Left renal pelvis (tissue), 4 donors: ENCODE data around the gene ABCG2. TPM values are rescaled to one million over a fixed set of nuclear protein-coding genes. Genes with fewer than 3 reads are reported as not detected.

Source experiments
- DNase-seq, 4 donors: peaks; one replicate each; pipeline ENCODE4 v3.0.0-alpha.2; 2013; ENCODE audit warnings: low read depth in 4 of 4, low spot score in 3 of 4
- polyA plus RNA-seq, 4 donors: library from polyadenylated mRNA; unstranded; fragments of 120-200 nt; gene quantifications; one replicate each; pipeline ENCODE4 v1.2.1, GENCODE V29; 2013; ENCODE audit not compliant: insufficient read length in 4 of 4

ABCG2 gene
- 10 to 100 TPM in 2 of 4 donors, 1 to 10 TPM in 2; 5.3 to 11.9 (median 9.5) TPM for polyA plus RNA-seq

GRCh38 chr4:88158489-88159228, at the start of gene ABCG2:
ABCG2 (minus strand) TSS chr4:88158639; CDS start chr4:88139995, 18,644 bp downstream.
- no peak for DNase-seq

- no peak for DNase-seq
Observed at GRCh38 chr4:88208156-88208555, 49.7 kb upstream of the ABCG2 start.

GRCh38 chr4:88207171-88207570, 48.7 kb upstream of the ABCG2 start:
- no peak for DNase-seq

- no peak for DNase-seq
Observed at GRCh38 chr4:88204882-88205281, 46.4 kb upstream of the ABCG2 start.

GRCh38 chr4:88202443-88202842, 44.0 kb upstream of the ABCG2 start:
- no peak for DNase-seq

- no peak for DNase-seq
Observed at GRCh38 chr4:88200186-88200585, 41.7 kb upstream of the ABCG2 start.

- DNase-seq, result no peak
Observed at GRCh38 chr4:88196523-88197185, 38.2 kb upstream of the ABCG2 start.

- DNase-seq, result no peak
Observed at GRCh38 chr4:88196013-88196365, 37.5 kb upstream of the ABCG2 start.

- no peak for DNase-seq
Observed at GRCh38 chr4:88195328-88196012, 37.0 kb upstream of the ABCG2 start.

GRCh38 chr4:88191404-88191803, 33.0 kb upstream of the ABCG2 start:
- DNase-seq, result no peak

- no peak for DNase-seq
Observed at GRCh38 chr4:88189881-88190585, 31.6 kb upstream of the ABCG2 start.

- no peak for DNase-seq
Observed at GRCh38 chr4:88189418-88189738, 30.9 kb upstream of the ABCG2 start.

- no peak for DNase-seq
Observed at GRCh38 chr4:88188738-88189417, 30.4 kb upstream of the ABCG2 start.

- no peak for DNase-seq
Observed at GRCh38 chr4:88187766-88188165, 29.3 kb upstream of the ABCG2 start.

- no peak for DNase-seq
Observed at GRCh38 chr4:88185906-88186305, 27.5 kb upstream of the ABCG2 start.

GRCh38 chr4:88179261-88179660, 20.8 kb upstream of the ABCG2 start:
- no peak for DNase-seq

- DNase-seq, result no peak
Observed at GRCh38 chr4:88178626-88179231, 20.3 kb upstream of the ABCG2 start.

GRCh38 chr4:88177983-88178625, 19.7 kb upstream of the ABCG2 start:
- DNase-seq, result no peak

GRCh38 chr4:88172987-88173386, 14.5 kb upstream of the ABCG2 start:
- no peak for DNase-seq

- DNase-seq, result no peak
Observed at GRCh38 chr4:88171206-88171605, 12.8 kb upstream of the ABCG2 start.
